ENCODE data around the gene ZBTB20.

The ZBTB20 gene

GRCh38 chr3:114855839-114856238 is 291.2 kb downstream of the ZBTB20 start:
- H3K4me3 ChIP-seq (ENCODE audit: low read length), result no peak overlapping the region
- H3K18ac ChIP-seq (ENCODE audit: low read length), result no peak overlapping the region
- H3K79me2 ChIP-seq (ENCODE audit: control insufficient read depth, insufficient read depth, low read length), result no peaks in the 10 kb centered on the region
- no peaks in the 10 kb centered on the region for H3K27me3 ChIP-seq (ENCODE audit: insufficient read depth, low read length, poor library complexity)
- H3K27ac ChIP-seq (ENCODE audit: low read depth, low read length), result no peak overlapping the region
- H3K4ac ChIP-seq (ENCODE audit: low read depth, low read length), result no peak overlapping the region
- H3K36me3 ChIP-seq (ENCODE audit: control insufficient read depth, insufficient read depth, low read length), result no peaks in the 10 kb centered on the region
- H3K23ac ChIP-seq (ENCODE audit: low read length), result no peak overlapping the region
- H3K4me1 ChIP-seq (ENCODE audit: control insufficient read depth, low read depth, low read length), result no peaks in the 10 kb centered on the region
- H2BK5ac ChIP-seq (ENCODE audit: low read length), result no peak overlapping the region
- no peak overlapping the region for H2BK120ac ChIP-seq (ENCODE audit: low read depth, low read length)
- H3K79me1 ChIP-seq (ENCODE audit: low read length), result no peaks in the 10 kb centered on the region
- no peak overlapping the region for H4K8ac ChIP-seq (ENCODE audit: low read depth, low read length)
- no peak overlapping the region for H2AK5ac ChIP-seq (ENCODE audit: low read length)
- no CpG with 5 or more reads among the region's 5 CpGs for WGBS (ENCODE audit: extremely low coverage, insufficient coverage, low lambda C conversion rate)
- H3K4me2 ChIP-seq (ENCODE audit: low read length), result no peak overlapping the region
- DNase-seq, result no peak
- no peak overlapping the region for H3K56ac ChIP-seq (ENCODE audit: low read length)
- no peak overlapping the region for H4K5ac ChIP-seq (ENCODE audit: low read length)
- no peak overlapping the region for H3K9ac ChIP-seq (ENCODE audit: low read length)
- no peak overlapping the region for H2BK15ac ChIP-seq (replicated peaks; ENCODE audit: low read depth)

GRCh38 chr3:114852966-114853365 is 294.1 kb downstream of the ZBTB20 start:
- no peak overlapping the region for H3K9ac ChIP-seq (ENCODE audit: low read length)
- H3K56ac ChIP-seq (ENCODE audit: low read length), result no peak overlapping the region
- H3K4ac ChIP-seq (ENCODE audit: low read depth, low read length), result no peak overlapping the region
- no peak overlapping the region for H3K4me3 ChIP-seq (ENCODE audit: low read length)
- H4K5ac ChIP-seq (ENCODE audit: low read length), result no peak overlapping the region
- no CpG with 5 or more reads among the region's 3 CpGs for WGBS (ENCODE audit: extremely low coverage, insufficient coverage, low lambda C conversion rate)
- H3K79me2 ChIP-seq (ENCODE audit: control insufficient read depth, insufficient read depth, low read length), result no peaks in the 10 kb centered on the region
- no peak overlapping the region for H2BK5ac ChIP-seq (ENCODE audit: low read length)
- H3K23ac ChIP-seq (ENCODE audit: low read length), result no peak overlapping the region
- no peak overlapping the region for H2AK5ac ChIP-seq (ENCODE audit: low read length)
- H2BK15ac ChIP-seq (replicated peaks; ENCODE audit: low read depth), result no peak overlapping the region
- H3K4me2 ChIP-seq (ENCODE audit: low read length), result no peak overlapping the region
- no peak overlapping the region for H4K8ac ChIP-seq (ENCODE audit: low read depth, low read length)
- no peak overlapping the region for H3K18ac ChIP-seq (ENCODE audit: low read length)
- H3K27me3 ChIP-seq (ENCODE audit: insufficient read depth, low read length, poor library complexity), result no peaks in the 10 kb centered on the region
- H3K36me3 ChIP-seq (ENCODE audit: control insufficient read depth, insufficient read depth, low read length), result no peaks in the 10 kb centered on the region
- no peak for DNase-seq
- no peak overlapping the region for H2BK120ac ChIP-seq (ENCODE audit: low read depth, low read length)
- no peak overlapping the region for H3K27ac ChIP-seq (ENCODE audit: low read depth, low read length)
- no peaks in the 10 kb centered on the region for H3K4me1 ChIP-seq (ENCODE audit: control insufficient read depth, low read depth, low read length)
- H3K79me1 ChIP-seq (ENCODE audit: low read length), result no peaks in the 10 kb centered on the region

GRCh38 chr3:114850898-114851297 is 296.2 kb downstream of the ZBTB20 start:
- Histone ChIP-seq H4K5ac (ENCODE audit: low read length) (no peak overlapping the region), H2AK5ac (ENCODE audit: low read length) (no peak overlapping the region), H3K79me1 (ENCODE audit: low read length) (no peaks in the 10 kb centered on the region), H4K8ac (ENCODE audit: low read depth, low read length) (no peak overlapping the region), H3K4ac (ENCODE audit: low read depth, low read length) (no peak overlapping the region), H3K23ac (ENCODE audit: low read length) (no peak overlapping the region), H3K36me3 (ENCODE audit: control insufficient read depth, insufficient read depth, low read length) (no peaks in the 10 kb centered on the region), H3K4me3 (ENCODE audit: low read length) (no peak overlapping the region), H3K18ac (ENCODE audit: low read length) (no peak overlapping the region), H3K56ac (ENCODE audit: low read length) (no peak overlapping the region), H2BK120ac (ENCODE audit: low read depth, low read length) (no peak overlapping the region), H3K4me1 (ENCODE audit: control insufficient read depth, low read depth, low read length) (no peaks in the 10 kb centered on the region), H3K79me2 (ENCODE audit: control insufficient read depth, insufficient read depth, low read length) (no peaks in the 10 kb centered on the region), H2BK15ac (replicated peaks; ENCODE audit: low read depth) (no peak overlapping the region), H3K4me2 (ENCODE audit: low read length) (no peak overlapping the region), H2BK5ac (ENCODE audit: low read length) (no peak overlapping the region), H3K27me3 (ENCODE audit: insufficient read depth, low read length, poor library complexity) (no peaks in the 10 kb centered on the region), H3K9ac (ENCODE audit: low read length) (no peak overlapping the region), H3K27ac (ENCODE audit: low read depth, low read length) (no peak overlapping the region)
- WGBS (ENCODE audit: extremely low coverage, insufficient coverage, low lambda C conversion rate), result no CpG with 5 or more reads among the region's 1 CpG
- DNase-seq, result no peak

- no CpG with 5 or more reads among the region's 3 CpGs for WGBS (ENCODE audit: extremely low coverage, insufficient coverage, low lambda C conversion rate)
- Histone ChIP-seq H3K4me3 (ENCODE audit: low read length) (no peak overlapping the region), H2AK5ac (ENCODE audit: low read length) (no peak overlapping the region), H3K79me1 (ENCODE audit: low read length) (no peaks in the 10 kb centered on the region), H3K27me3 (ENCODE audit: insufficient read depth, low read length, poor library complexity) (no peaks in the 10 kb centered on the region), H2BK120ac (ENCODE audit: low read depth, low read length) (no peak overlapping the region), H4K5ac (ENCODE audit: low read length) (no peak overlapping the region), H2BK15ac (replicated peaks; ENCODE audit: low read depth) (no peak overlapping the region), H4K8ac (ENCODE audit: low read depth, low read length) (no peak overlapping the region), H3K18ac (ENCODE audit: low read length) (no peak overlapping the region), H3K36me3 (ENCODE audit: control insufficient read depth, insufficient read depth, low read length) (no peaks in the 10 kb centered on the region), H3K4me2 (ENCODE audit: low read length) (no peak overlapping the region), H3K4ac (ENCODE audit: low read depth, low read length) (no peak overlapping the region), H3K9ac (ENCODE audit: low read length) (no peak overlapping the region), H3K27ac (ENCODE audit: low read depth, low read length) (no peak overlapping the region), H3K4me1 (ENCODE audit: control insufficient read depth, low read depth, low read length) (no peaks in the 10 kb centered on the region), H2BK5ac (ENCODE audit: low read length) (no peak overlapping the region), H3K23ac (ENCODE audit: low read length) (no peak overlapping the region), H3K79me2 (ENCODE audit: control insufficient read depth, insufficient read depth, low read length) (no peaks in the 10 kb centered on the region), H3K56ac (ENCODE audit: low read length) (no peak overlapping the region)
- DNase-seq, result no peak
Measured at GRCh38 chr3:114848643-114849350, 298.3 kb downstream of the ZBTB20 start.

GRCh38 chr3:114848082-114848481 is 299.0 kb downstream of the ZBTB20 start:
- Histone ChIP-seq H3K4me2 (ENCODE audit: low read length) (no peak overlapping the region), H3K36me3 (ENCODE audit: control insufficient read depth, insufficient read depth, low read length) (no peaks in the 10 kb centered on the region), H3K79me1 (ENCODE audit: low read length) (no peaks in the 10 kb centered on the region), H3K56ac (ENCODE audit: low read length) (no peak overlapping the region), H2BK15ac (replicated peaks; ENCODE audit: low read depth) (no peak overlapping the region), H3K4me3 (ENCODE audit: low read length) (no peak overlapping the region), H3K27me3 (ENCODE audit: insufficient read depth, low read length, poor library complexity) (no peaks in the 10 kb centered on the region), H2AK5ac (ENCODE audit: low read length) (no peak overlapping the region), H3K18ac (ENCODE audit: low read length) (no peak overlapping the region), H2BK5ac (ENCODE audit: low read length) (no peak overlapping the region), H3K23ac (ENCODE audit: low read length) (no peak overlapping the region), H4K8ac (ENCODE audit: low read depth, low read length) (no peak overlapping the region), H3K4ac (ENCODE audit: low read depth, low read length) (no peak overlapping the region), H3K4me1 (ENCODE audit: control insufficient read depth, low read depth, low read length) (no peaks in the 10 kb centered on the region), H2BK120ac (ENCODE audit: low read depth, low read length) (no peak overlapping the region), H3K27ac (ENCODE audit: low read depth, low read length) (no peak overlapping the region), H3K9ac (ENCODE audit: low read length) (no peak overlapping the region), H3K79me2 (ENCODE audit: control insufficient read depth, insufficient read depth, low read length) (no peaks in the 10 kb centered on the region), H4K5ac (ENCODE audit: low read length) (no peak overlapping the region)
- DNase-seq, result no peak
- WGBS (ENCODE audit: extremely low coverage, insufficient coverage, low lambda C conversion rate), result no CpG with 5 or more reads among the region's 7 CpGs

GRCh38 chr3:114847564-114847963 is 299.5 kb downstream of the ZBTB20 start:
- H3K4me3 ChIP-seq (ENCODE audit: low read length), result no peak overlapping the region

More at GRCh38 chr3:114847564-114847963, 299.5 kb downstream of the ZBTB20 start:
- Histone ChIP-seq H3K27ac (ENCODE audit: low read depth, low read length) (no peak overlapping the region), H3K79me1 (ENCODE audit: low read length) (no peaks in the 10 kb centered on the region), H4K5ac (ENCODE audit: low read length) (no peak overlapping the region), H3K4ac (ENCODE audit: low read depth, low read length) (no peak overlapping the region), H2BK15ac (replicated peaks; ENCODE audit: low read depth) (no peak overlapping the region), H3K36me3 (ENCODE audit: control insufficient read depth, insufficient read depth, low read length) (no peaks in the 10 kb centered on the region), H3K18ac (ENCODE audit: low read length) (no peak overlapping the region), H2AK5ac (ENCODE audit: low read length) (no peak overlapping the region), H3K27me3 (ENCODE audit: insufficient read depth, low read length, poor library complexity) (no peaks in the 10 kb centered on the region), H3K4me2 (ENCODE audit: low read length) (no peak overlapping the region), H4K8ac (ENCODE audit: low read depth, low read length) (no peak overlapping the region), H3K23ac (ENCODE audit: low read length) (no peak overlapping the region), H3K56ac (ENCODE audit: low read length) (no peak overlapping the region), H2BK120ac (ENCODE audit: low read depth, low read length) (no peak overlapping the region), H3K4me1 (ENCODE audit: control insufficient read depth, low read depth, low read length) (no peaks in the 10 kb centered on the region), H2BK5ac (ENCODE audit: low read length) (no peak overlapping the region), H3K9ac (ENCODE audit: low read length) (no peak overlapping the region), H3K79me2 (ENCODE audit: control insufficient read depth, insufficient read depth, low read length) (no peaks in the 10 kb centered on the region)
- no CpG with 5 or more reads among the region's 2 CpGs for WGBS (ENCODE audit: extremely low coverage, insufficient coverage, low lambda C conversion rate)
- no peak for DNase-seq
